GM20431 (cell line): ENCODE data around the gene MT1E.
"Not testable (repeated sequence)": the region's sequence is repeated elsewhere in the genome, so short reads cannot be mapped to it uniquely, and the experiment has no call there.

Experiments used
- in situ Hi-C: fragments of 300-500 bp; cut with MseI, MboI; formaldehyde crosslinking; loops from one replicate; pipeline ENCODE4 v1.15.0; 2020; ENCODE audit warnings: low sequenced_read_pairs; ENCODE audit not compliant: unreplicated experiment

Gene MT1E

DNA sequence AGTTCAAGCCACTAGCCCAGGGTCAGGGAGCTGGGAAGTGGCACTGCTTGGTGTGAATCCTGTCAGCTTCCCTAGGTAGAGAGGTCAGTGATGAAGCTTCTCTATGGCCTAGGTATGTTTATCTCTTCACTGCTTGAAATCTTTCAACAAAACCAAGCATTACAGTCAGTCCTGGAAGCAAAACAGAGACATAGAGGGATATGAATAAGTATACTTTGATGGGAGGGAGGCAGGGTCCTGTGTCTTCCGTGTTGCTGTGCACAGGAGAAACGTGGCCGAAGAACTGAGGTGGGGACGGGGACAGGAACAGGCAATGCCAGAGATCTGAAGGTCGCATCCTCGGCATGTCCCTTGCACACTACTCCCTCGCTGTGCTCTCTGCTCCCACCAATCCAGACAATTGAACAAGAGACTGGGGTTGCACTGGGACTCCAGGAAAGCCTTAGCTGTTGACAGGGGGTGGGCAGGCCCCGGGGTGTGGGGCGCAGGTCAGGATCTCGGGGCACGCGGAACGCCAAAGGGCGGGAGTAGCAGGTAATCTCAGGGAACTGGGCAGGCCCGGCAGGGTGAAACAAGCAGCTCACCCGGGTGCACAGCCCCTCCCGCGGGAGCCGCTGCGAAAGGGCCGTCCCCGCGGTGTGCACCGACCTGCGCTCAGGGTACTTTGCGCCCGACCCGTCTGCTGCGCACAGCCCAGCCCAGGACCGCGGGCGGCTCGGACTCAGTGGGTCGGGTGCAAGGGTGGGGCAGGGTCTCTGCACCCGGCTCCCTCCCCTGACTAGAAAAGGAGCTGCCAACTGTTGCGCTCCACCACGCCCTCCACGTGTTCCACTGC, 43.6 kb downstream of the MT1E start, which contains the start of gene MT1H:
TSS of gene MT1H (plus strand) at position 810 of the 835 bp plus-strand sequence. CDS start 71 bp downstream, outside the sequence.
- in situ Hi-C loops = no loop called here

DNA sequence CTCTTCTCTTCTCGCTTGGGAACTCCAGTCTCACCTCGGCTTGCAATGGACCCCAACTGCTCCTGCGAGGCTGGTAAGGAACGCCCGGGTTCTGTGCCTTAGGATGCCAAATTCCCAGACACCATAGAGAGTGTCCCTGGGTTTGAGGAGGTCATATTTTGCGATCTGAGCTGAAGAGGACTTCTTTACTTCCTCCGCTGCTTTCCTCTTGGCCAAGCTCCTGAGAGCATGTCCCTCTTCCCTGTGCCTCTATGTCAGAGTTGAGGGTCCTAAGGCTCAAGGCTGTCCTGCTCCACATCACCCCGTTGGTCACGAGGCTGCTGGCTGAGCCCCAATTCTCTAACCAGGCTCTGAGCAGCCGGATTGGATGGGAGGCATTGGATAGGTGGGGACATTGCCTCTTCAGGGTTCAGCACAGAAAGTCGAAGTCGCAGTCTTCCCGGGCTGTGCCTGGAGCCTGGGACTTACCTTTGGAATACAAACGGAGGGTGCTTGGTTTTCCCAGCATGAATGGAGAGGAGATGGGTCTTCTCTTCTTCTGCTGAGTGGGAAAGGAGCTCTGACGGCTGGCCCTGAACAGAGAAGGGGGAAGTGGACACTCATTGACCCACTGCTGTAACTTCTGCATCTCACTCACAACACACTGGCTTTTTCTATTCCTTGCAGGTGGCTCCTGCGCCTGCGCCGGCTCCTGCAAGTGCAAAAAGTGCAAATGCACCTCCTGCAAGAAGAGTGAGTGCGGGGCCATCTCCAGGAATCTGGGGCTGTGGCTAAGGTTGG, 44.4 kb downstream of the MT1E start:
- in situ Hi-C loops = no loop called here

GRCh38 chr16:56670620-56670934, 45.0 kb downstream of the MT1E start:
- in situ Hi-C loops = no loop called here

DNA sequence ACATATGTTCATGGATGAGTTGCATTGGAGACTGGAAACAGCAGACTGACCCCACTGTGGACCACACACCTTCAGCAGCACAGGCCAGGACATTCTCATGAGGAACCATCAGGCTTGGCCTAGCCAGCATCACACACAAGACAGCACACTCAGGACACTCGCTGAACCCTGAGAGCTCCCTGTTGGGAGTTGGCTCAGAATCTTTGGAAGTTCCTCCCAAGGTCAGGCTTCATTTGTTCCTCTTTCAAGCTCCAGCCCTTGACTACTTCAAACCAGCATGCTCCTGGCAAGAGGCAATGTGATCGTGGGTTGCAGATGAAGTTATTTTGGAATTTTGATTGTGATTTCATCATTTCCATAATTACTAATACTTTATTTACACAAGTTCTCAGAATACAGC, 46.1 kb downstream of the MT1E start:
- in situ Hi-C loops = not testable (repeated sequence)

DNA sequence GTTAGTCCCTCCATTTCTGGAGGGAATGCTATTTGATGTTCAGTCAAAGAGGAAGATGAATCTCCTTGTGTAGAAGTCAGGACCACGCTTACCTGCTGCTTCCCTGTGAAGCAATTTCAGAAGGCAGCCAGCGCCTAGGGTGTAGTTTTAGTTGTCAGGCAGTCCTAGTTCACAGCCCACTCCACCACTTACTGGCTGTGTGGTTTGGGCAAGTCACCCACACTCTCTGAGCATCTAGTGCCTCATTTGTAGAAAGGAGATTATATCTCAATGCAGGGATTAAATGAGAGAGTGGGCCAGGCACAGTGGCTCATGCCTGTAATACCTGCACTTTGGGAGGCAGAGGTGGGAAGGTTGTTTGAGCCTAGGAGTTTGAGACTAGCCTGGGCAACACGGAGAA, 46.6 kb downstream of the MT1E start:
- in situ Hi-C loops = not testable (repeated sequence)

GRCh38 chr16:56672761-56673536, 47.4 kb downstream of the MT1E start:
- in situ Hi-C loops = no loop called here

DNA sequence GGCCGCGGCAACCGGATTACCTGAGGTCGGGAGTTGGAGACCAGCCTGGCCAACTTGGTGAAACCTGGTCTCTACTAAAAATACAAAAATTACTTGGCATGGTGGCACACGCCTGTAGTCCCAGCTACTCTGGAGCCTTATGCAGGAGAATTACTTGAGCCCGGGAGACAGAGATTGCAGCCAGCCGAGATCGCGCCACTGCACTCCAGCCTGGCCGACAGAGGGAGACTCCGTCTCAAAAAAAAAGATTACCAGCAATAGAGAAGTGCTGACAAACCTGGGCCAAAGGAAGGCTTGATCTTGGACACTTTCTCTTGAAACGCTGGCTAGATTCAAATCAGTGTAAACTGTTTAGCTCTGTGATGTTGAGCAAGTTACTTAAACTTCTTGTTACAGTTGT, 48.3 kb downstream of the MT1E start:
- in situ Hi-C loops = no loop called here

- in situ Hi-C loops = not testable (repeated sequence)
Observed at GRCh38 chr16:56674570-56674969, 49.0 kb downstream of the MT1E start.

DNA sequence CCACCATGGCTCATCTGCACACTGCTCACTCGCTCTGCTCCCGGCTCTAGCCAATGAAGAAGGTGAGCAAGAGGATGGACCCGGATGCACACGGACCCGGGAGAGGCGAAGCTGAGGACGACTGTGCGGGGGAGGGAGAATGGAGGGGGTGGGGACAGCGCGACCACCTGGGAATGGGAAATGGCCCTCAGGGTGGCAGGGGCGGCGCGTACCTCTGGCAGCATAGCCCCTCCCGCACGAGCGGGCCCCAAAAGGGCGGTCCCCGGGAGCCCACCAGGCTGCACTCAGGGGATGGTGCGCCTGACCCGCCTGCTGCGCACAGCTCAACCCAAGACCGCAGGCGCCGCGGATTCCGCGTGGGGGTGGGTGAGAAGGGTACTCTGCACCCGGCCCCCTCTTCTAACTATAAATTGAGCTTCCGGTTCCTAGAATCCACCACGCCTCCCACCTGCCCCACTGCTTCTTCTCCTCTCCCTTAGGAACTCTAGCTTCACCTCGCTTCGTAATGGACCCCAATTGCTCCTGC, 50.2 kb downstream of the MT1E start:
- in situ Hi-C loops = no loop called here
